NCI-H82 treated with DMSO at 0.1 percent for 48 hours (cell line): ENCODE data around the gene VAX1.
"Not testable (repeated sequence)": the region's sequence is repeated elsewhere in the genome, so short reads cannot be mapped to it uniquely, and the experiment has no call there.

ENCODE experiments used
- DNase-seq: peaks from one replicate; lab custom pipeline; 2025; ENCODE audit not compliant: unreplicated experiment; lab: John Stamatoyannopoulos, UW

VAX1 gene, protein sequence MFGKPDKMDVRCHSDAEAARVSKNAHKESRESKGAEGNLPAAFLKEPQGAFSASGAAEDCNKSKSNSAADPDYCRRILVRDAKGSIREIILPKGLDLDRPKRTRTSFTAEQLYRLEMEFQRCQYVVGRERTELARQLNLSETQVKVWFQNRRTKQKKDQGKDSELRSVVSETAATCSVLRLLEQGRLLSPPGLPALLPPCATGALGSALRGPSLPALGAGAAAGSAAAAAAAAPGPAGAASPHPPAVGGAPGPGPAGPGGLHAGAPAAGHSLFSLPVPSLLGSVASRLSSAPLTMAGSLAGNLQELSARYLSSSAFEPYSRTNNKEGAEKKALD

DNA sequence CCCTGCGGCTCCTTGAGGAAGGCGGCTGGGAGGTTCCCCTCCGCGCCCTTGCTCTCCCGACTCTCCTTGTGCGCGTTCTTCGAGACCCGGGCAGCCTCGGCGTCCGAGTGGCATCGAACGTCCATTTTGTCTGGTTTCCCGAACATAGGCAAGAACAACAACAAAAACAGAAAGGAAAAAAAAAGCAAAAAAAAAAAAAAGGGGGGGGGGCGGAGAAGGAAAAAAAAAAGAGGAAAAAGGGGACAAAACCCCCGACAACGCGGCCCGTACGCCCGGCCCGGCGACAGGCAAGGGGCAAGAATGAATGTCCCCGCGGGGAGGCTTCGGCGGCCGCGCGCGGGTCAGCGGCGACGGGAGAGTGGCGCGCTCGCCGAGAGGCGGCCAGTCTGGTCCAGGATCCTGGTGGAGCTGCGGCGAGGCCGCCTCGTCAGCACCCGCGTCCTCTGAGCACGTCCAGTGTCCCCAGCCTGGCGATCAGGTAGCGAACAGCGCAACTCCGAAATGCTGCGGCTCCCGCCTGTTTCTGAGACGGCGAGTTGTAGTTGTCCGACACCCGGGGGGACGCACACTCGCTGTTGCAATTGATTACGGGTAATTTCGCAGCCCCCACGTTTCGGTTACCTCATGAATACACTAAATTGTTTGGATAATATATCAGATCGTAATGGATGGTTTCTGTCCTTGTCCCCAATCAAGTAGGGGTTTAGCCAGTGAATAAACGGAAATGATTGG lies at the start of gene VAX1:
Gene VAX1 (minus strand): TSS at position 360 of the 732 bp plus-strand sequence. CDS start 214 bp downstream, at position 146.
- no peak for DNase-seq

DNA sequence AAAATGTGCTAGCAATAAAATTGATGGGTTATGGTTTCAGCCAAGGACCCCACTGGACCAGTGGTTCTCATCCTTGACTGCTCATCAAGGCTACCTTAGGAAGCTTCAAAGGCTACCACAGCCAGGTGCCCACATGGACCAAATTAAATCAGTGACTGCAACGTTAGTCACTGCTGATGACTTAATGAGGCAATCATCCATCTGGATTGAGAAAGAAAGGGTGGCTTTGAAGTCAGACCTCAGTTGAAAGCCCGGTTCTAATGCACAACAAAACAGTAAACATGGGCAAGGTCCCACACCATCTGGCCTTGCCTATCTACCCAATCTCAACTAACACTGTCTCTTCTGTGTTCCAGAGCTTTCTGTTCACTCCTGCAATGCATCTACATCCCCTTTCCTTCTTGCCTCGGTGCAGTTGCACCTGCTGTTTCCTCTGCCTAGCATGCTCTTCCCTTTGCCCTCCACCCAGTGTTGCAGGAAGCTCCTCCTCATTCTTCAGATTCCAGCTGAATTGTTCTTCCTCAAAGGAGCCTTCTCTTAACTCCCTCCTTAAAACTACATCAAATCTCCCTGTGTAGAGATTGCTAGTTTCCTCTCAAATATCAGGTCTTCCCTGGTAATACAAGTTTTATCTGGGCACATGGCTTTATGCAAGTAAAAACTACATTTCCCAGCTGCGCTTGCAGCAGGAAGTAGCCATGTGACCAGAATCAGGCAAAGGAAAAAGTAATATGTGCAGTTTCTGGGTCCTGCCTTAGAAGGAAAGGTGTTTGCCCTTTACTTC lies 49.0 kb upstream of the VAX1 start:
- no peak for DNase-seq

DNA sequence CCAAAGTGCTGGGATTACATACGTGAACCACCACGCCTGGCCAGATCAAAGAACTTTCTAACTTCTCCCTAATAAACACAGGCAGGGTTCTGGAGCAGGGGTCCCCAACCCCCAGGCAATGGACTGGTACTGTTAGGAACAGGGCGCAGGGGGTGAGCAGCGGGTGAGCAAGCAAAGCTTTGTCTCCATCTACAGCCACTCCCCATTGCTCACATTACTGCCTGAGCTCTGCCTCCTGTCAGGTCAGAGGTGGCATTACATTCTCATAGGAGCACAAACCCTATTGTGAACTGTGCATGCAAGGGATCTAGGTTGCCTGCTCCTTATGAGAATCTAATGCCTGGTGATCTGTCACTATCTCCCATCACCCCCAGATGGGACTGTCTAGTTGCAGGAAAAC lies 47.7 kb upstream of the VAX1 start:
- DNase-seq: not testable (repeated sequence)

DNA sequence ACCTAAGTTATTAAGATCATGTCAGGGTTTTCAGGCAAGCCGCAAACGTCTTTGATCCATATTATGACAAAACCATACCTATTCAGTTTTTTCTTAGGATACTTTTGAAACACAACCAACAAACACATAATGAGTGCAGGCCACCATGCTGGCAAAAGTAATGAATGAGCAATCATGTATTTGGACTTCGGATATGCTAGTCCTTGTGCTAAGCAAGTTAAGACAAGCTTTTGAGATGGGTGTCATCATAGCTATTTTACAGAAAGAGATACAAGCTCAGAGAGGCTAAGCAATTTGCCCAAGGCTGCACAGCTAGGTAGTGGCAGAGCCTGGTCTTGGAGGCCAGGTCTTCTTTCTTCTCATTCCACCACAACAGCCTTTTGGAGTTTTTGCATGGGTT lies 46.8 kb upstream of the VAX1 start:
- no peak for DNase-seq

DNA sequence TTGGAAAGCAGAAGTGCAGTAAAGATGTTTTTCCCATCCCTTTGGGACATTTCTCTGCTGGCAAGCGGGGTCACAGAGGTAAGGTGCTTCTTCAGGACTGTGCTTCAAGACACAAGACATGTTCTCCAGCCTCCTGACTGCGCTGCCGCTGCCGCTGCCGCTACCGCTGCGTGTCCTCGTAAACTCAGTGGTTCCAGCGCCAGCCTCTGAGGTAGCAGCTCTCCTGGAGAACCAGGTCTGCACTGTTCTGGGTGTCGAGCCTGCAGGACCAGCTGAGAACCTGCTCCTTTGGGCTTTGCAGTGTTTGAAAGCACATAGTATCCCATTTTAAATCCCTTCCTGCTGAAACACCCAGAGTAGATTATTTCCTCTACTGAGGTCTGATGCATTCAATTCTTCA lies 46.2 kb upstream of the VAX1 start:
- DNase-seq: no peak

DNA sequence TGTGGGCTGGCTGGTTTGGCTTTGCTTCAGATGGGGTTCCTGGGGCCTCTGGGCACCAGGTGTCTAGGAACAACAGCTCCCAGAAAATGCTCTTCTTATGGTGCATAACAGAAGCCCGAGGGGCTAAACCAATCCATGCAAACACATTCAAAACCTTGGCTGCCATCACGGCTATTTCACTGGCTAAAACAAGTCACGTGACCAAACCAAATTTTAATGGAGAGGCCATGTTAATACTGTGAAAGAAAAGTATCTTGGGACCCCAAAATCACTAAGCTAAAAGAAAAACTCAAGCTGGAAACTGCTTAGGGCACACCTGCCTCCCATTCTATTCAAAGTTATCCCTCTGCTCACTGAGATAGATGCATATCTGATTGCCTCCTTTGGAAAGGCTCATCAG lies 40.1 kb upstream of the VAX1 start:
- DNase-seq: no peak

DNA sequence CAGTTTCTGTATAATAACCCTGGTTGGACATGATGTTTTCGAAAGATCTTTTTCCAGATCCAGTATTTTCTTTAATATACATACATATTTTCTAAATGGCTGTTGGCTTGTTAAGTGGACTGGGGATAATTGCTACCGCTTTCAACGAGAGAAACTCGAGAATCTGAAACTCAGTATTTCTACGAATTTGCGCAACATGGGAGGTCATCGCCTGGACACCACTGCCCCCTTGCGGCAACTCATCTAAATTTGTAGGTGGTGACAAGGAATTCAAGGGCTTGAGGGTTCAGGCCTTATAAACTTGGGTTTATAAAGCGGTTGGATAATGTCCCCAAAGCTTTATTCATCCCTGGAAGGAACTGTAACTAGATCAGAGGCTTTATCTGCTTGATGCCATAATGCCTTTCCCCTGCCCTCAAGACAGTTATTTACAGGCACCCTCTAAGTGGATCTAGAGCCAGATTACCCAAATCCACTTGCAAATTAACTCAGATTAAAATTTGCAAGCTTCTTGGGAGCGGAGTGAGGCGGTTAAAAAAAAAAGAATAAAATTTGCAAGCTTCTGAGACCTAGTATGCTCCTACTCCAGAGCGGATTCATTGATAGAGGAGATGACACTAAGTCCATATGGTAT lies 37.9 kb upstream of the VAX1 start:
- peak; percentile 93 for DNase-seq

DNA sequence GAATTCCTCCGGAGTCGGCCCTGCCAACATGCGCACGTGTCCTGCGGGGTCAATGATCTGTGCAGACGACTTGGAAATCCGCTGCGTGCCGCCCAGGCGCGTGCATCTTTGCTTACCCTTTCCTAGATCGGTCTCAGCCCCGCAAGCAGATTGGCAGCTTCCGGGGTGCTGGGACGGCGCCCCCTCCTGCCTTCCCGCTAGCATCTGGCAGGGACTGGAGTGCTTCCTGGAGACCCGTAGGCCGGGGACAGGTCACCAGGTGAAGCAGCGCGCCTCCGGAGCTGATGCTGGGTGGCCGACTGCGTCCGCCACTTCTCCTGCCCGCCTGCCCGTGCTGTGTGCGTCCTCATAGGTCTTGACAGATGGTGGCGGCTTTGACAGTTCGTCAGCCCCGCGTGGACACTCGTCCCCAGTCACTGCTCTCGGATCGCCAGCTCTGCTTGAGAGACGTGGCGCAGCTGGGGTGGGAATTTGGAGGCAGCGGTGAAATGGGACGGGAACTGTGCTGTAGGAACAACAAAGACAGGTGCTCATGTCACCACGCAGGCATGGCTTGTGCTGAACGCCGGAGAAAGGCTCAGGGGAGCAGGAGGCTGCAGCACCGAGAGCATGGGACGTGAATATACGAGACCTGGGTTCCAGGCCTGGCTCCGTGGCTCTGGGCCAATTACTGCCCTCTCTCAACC lies 37.3 kb upstream of the VAX1 start:
- no peak for DNase-seq

DNA sequence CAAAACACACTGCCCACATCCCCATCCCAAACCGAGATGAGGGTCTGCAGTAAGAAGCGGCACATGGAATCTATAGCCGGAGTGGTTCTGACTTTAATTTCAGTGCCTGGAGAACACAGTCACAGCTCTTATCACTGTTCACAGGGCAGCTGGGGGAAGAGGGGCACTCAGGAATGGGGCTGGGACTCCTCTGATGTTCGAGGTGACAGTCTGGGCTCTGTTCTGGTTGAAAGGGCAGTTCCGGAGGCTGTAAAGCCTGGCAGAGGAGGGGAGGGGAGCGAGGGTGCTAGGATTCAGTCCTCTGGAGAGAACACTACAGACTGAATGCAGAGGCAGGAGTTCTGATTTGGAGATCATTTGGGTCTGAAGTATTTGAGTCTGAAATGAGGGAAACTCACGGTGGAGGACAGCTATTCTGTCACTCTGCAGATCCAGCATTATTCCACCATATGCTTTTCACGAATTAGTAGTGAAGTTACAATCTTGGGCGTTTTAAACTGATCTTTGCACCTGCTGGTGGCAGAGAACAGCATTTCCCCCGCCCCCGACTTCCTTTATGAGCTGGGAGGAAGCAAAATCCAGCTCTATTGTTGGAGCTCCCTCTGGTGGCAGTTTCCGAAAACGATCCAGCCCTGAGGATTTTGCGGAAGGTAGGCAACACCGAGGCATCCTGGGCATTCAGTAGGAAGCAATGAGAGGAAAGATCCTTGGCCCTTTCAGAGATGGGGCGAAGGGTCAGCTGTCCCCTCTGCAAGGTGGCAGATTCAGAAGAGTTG lies 36.6 kb upstream of the VAX1 start:
- no peak for DNase-seq

DNA sequence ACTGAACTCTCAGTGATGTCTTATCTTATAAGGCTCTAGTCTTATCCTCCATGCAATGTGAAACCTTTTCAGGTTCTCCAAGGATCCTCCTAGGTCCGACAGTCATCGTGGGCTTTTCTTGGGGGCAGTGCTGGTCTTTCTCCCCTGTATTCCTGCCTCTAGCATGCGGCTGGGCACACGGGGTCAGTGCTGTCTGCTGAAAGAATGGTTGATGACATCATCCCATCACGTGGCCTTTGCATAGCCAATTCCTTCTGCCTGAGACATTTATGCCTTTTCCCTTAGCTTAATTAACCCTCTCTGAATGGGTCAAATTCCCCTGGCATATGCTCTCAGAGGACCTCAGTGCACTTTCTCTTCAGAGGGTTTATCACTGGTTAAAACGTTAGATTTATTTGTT lies 32.2 kb upstream of the VAX1 start:
- no peak for DNase-seq

DNA sequence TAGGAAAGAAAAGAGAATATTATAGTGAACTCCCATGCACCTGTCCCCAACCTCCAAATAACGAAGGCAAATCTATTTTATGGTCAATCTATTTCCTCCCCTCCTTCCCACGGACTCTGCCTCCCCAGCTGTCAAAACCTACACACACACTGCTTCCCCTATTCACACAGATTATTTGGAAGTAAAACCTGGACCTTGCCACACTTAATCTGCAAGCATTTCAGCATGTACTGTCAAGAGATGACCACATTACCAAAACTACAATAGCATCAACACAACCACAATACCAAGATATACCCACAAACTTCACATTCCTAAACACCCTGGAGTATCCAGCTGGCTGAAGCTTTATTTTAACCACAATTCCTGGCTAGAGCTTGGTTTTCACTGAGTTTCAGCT lies 31.4 kb upstream of the VAX1 start:
- no peak for DNase-seq

DNA sequence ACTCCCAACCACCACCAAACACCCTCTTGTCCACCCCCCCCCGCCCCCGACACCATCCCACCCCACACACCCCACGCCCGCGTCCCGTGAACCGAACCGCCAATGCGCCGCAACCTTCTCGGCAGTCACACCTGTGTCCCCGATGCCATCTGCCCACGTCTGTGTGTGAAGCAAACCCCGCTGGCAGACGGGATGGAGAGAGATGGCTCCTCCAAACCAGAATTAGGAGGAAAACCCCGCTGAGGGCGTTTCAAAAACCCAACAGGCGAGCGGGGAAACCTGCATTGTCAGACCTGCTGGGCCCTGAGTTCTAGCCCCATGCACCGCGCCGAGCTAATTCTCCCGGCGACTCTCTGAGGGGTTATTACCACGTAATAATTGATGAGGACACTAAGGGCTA lies 30.7 kb upstream of the VAX1 start:
- DNase-seq: no peak

DNA sequence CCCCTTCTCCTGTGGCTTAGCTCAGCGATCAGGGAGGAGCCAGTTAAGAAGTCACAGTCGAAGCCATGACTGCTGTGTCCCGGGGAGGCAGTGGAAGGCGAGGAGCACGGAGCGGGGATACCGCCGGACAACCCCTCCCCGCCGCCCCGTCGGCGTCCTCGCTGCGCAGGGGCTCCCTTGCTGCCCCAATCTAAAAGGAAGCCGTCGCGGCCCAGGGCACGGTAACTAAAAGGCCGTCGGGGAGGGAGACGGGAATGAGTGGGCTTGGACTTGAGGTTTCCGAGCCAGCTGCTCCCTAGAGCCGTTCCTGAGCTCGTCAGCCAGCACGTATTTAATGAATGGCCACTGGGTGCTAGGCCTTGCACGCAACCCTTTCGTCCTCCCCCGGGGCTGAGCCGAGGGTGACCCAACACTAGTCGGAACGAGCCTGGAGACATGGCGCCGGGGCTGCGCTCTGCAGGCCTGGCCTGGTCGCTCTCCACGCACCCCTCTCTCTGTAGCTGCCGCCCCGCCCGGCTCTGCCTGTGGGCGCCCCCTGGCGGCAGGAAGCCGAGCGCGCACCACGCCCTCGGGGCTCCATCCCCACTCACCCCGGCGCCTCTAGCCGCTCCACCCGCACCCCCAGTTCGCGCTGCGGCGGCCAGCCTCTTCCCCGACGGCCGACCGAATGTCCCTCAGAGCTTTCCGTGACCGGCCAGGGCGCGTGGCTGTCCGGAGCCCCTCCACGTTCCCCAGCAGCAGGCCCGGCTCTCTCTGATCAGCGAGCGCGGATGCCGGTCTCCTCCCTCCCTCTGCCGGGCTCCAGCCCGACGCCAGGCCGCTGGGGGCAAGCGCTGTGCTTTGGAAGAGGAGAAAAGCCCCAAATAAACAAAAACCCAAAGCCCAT lies 30.0 kb upstream of the VAX1 start:
- no peak for DNase-seq

DNA sequence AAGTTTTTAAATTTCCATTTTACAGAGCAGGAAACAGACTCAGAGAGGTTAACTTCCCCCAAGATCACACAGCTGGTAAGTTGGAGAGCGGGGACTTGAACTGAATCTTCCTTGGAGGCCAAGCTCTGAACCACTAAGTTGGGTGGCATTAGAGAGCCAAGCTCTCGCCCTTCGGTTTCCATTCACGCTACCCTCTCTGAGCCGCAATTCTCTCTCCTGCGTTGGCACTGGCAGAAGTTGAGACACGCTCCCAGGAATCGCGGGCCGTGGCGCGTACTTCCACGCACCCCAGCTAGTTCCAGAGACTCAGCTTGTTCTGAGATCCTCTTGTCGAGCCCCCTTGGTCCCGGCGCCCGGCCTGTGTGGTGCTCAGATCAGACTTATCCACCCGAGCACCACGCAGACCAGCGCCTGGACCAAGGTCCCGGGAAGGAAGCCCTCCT lies 29.3 kb upstream of the VAX1 start:
- DNase-seq: no peak

DNA sequence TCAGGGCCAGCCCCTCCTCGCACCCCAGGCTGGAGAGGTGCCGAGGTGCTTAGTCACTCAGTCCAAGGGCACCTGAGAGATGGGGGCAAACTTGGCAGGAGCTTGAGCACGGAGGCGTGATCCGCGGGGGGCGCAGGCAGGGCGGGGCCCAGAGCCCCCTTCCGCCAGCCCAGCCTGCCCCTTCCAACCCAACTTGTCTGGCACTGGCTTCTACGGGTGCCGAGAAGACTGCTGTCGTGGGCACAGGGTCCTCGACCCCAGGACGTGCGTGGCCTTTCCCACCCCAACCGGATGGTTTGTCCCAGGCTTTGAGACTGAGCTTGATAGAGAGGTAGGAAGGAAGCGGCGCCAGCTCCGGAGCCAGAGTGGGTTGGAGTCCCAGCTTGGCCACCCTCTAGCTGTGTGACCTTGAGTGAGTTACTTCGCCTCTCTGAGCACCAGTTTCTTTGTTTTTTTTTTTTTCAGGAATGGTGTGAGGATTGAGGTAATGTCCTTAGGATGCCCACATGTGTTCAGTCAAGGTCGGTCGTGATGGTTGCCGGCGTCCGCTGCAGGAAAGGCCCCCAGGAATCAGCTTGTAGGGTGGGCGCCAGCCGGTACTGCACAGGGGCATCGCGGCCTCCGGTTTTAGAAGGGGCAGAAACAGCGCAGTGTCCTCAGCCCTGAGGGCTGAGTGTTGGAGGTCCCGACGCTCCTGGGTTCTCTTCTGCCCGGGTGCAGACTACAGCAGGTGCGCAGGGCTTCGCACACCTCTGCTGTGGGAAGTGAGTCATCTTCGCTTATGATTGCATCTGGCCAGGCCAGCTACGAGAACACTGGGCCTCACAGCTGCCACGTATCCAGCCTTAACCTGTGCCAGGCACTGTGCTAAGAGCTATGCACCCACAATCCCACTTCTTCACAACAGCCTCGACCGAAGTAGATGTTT lies 28.6 kb upstream of the VAX1 start:
- no peak for DNase-seq

DNA sequence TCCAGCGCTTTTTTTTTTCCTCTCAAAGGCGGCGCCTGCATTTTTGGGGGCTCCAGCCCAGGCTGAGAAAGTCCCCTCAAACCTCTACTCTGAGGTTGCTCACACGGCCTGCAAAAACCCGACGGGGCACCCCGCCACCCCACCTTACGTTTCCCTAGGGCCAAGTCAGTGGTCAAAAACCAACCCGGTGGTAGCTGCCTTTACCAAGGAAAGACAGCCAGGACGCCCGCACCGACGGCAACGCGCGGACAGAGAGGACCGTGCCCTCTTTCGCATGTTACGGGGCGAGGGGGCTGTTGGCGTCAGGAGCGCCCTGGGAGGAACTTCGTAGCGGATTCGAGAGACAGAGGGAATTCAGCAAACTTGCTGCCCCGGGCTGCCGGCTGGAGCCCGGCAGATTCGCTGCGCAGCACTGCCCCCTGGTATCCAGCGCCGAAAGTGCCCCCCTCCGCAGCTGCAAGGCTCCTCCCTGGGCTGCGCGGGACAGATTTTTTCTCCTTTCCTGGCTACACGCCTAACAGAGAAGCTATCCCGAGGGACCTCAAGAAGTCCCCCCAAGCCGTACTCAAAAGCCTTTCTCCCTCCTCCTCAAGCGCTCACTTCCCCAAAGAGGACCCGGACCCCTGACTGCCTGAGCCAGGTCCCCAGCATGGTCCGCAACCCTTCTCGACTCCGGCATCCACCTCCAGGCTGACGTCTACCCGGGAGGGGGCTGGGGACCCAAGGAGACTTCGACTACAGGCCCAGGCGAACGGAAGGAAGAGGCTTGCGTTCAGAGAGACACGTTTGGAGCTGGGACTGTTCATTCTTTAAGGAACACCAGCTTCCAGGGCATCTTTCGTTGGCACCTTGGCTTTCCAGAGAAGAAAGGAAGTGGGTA lies 27.7 kb upstream of the VAX1 start:
- no peak for DNase-seq
